ENCODE results near the gene OR5K1. TPM values are rescaled to one million over a fixed set of nuclear protein-coding genes. Genes with fewer than 3 reads are reported as not detected.

The OR5K1 gene
- total RNA-seq, 4 donors from 2014 or later, result not detected

- intact Hi-C loops (cut with DNase I), result no loop called here
- Histone ChIP-seq H3K27me3 (no peaks in the 10 kb centered on the region), H3K4me1 (no peaks in the 10 kb centered on the region), H3K4me3 (no peak overlapping the region), H3K9me3 (peaks cover 0 to 3% (median 0%) of the 10 kb centered on the region in 4 donors), H3K36me3 (no peaks in the 10 kb centered on the region), H3K27ac (replicated peaks in 1 of 4) (no peak overlapping the region)
- WGBS, result 79% methylated on average over 5 of the region's 5 CpGs
- no peak for TF ChIP-seq POLR2AphosphoS5 (IDR thresholded peaks at IDR 0.05)
- no peak for TF ChIP-seq POLR2A (IDR thresholded peaks at IDR 0.05; ENCODE audit: low read depth)
- no peak for TF ChIP-seq CTCF (IDR thresholded peaks at IDR 0.05)
- no peak for TF ChIP-seq EP300 (IDR thresholded peaks at IDR 0.05)
- no peak for DNase-seq (ENCODE audit: extremely low spot score)
These were observed 17.0 kb upstream of the OR5K1 start for GRCh38 chr3:98445949-98446406.

DNA sequence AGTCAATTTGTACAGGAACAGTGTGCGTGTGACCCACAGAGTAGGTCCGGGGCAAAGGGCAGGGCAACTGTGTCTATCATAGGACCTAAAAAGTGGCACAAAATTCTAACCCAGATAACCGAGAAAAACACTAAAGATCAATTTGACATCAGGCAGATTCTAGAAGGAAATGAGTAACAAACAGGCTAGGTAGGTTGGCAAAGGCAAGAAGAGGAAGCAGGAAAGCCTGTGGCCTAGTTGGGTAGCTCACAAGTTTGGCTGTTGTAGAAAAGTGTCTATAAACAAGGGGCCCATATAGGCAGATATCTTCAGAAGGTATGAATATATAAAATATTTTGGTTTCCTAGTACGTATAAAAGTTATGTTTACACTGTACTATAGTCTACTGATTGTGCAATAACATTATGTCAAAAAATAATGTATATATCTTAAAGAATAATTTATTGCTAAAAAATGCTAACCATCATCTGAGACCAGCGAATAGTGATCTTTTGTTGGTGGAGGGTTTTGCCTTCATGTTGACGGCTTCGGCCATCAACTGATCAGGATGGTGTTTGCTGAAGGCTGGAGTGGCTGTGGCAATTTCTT, 13.3 kb upstream of the OR5K1 start:
- H3K9me3 ChIP-seq, result peaks cover 0 to 3% (median 0%) of the 10 kb centered on the region in 4 donors
- no peaks in the 10 kb centered on the region for H3K36me3 ChIP-seq
- no peaks in the 10 kb centered on the region for H3K27me3 ChIP-seq
- TF ChIP-seq POLR2AphosphoS5 (IDR thresholded peaks at IDR 0.05) (no peak), CTCF (IDR thresholded peaks at IDR 0.05) (no peak), POLR2A (IDR thresholded peaks at IDR 0.05; ENCODE audit: low read depth) (no peak), EP300 (IDR thresholded peaks at IDR 0.05) (no peak)
- no peaks in the 10 kb centered on the region for H3K4me1 ChIP-seq
- H3K4me3 ChIP-seq, result no peak overlapping the region
- intact Hi-C loops (cut with DNase I), result no loop called here
- WGBS, result 91% methylated on average over 7 of the region's 7 CpGs
- DNase-seq (ENCODE audit: extremely low spot score), result no peak
- no peak overlapping the region for H3K27ac ChIP-seq (replicated peaks in 1 of 4)

DNA sequence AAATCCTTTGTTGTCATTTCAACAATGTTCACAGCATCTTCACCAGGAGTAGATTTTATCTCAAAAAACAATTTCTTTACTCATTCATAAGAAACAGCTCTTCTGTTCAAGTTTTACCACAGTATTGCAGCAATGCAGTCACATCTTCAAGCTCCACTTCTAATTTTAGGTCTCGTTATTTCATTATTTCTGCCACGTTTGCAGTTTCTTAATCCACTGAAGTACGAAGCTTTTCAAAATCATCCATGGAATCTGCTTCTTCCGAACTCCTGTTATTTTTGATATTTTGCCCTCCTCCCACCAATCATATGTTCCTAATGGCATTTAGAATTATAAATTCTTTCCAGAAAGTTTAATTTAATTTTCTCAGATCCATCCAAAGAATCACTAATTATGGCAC, 12.6 kb upstream of the OR5K1 start:
- TF ChIP-seq CTCF (IDR thresholded peaks at IDR 0.05) (no peak), POLR2AphosphoS5 (IDR thresholded peaks at IDR 0.05) (no peak), EP300 (IDR thresholded peaks at IDR 0.05) (no peak), POLR2A (IDR thresholded peaks at IDR 0.05; ENCODE audit: low read depth) (no peak)
- no peak overlapping the region for H3K27ac ChIP-seq (replicated peaks in 1 of 4)
- intact Hi-C loops (cut with DNase I), result no loop called here
- no peak overlapping the region for H3K4me3 ChIP-seq
- DNase-seq (ENCODE audit: extremely low spot score), result no peak
- no peaks in the 10 kb centered on the region for H3K36me3 ChIP-seq
- no peaks in the 10 kb centered on the region for H3K4me1 ChIP-seq
- WGBS, result 82% methylated on average over 4 of the region's 4 CpGs
- H3K27me3 ChIP-seq, result no peaks in the 10 kb centered on the region
- peaks cover 0 to 3% (median 0%) of the 10 kb centered on the region in 4 donors for H3K9me3 ChIP-seq

- H3K4me3 ChIP-seq, result no peak overlapping the region
- no peaks in the 10 kb centered on the region for H3K27me3 ChIP-seq
- intact Hi-C loops (cut with DNase I), result no loop called here
- H3K4me1 ChIP-seq, result no peaks in the 10 kb centered on the region
- no peaks in the 10 kb centered on the region for H3K36me3 ChIP-seq
- TF ChIP-seq CTCF (IDR thresholded peaks at IDR 0.05), result no peak
- TF ChIP-seq POLR2AphosphoS5 (IDR thresholded peaks at IDR 0.05), result no peak
- no peak for TF ChIP-seq POLR2A (IDR thresholded peaks at IDR 0.05; ENCODE audit: low read depth)
- TF ChIP-seq EP300 (IDR thresholded peaks at IDR 0.05), result no peak
- H3K27ac ChIP-seq (replicated peaks in 1 of 4), result no peak overlapping the region
- peaks cover 0 to 18% (median 1%) of the 10 kb centered on the region in 4 donors for H3K9me3 ChIP-seq
- no peak for DNase-seq (ENCODE audit: extremely low spot score)
These were observed 9.2 kb upstream of the OR5K1 start for GRCh38 chr3:98453827-98454226.

GRCh38 chr3:98454929-98455328, 8.1 kb upstream of the OR5K1 start:
- TF ChIP-seq EP300 (IDR thresholded peaks at IDR 0.05) (no peak), POLR2A (IDR thresholded peaks at IDR 0.05; ENCODE audit: low read depth) (no peak), CTCF (IDR thresholded peaks at IDR 0.05) (no peak), POLR2AphosphoS5 (IDR thresholded peaks at IDR 0.05) (no peak)
- peaks cover 0 to 20% (median 1%) of the 10 kb centered on the region in 4 donors for H3K9me3 ChIP-seq
- H3K4me1 ChIP-seq, result no peaks in the 10 kb centered on the region
- DNase-seq (ENCODE audit: extremely low spot score), result no peak
- 97% methylated on average over 1 of the region's 1 CpG for WGBS
- intact Hi-C loops (cut with DNase I), result no loop called here
- no peaks in the 10 kb centered on the region for H3K36me3 ChIP-seq
- H3K27me3 ChIP-seq, result no peaks in the 10 kb centered on the region
- no peak overlapping the region for H3K27ac ChIP-seq (replicated peaks in 1 of 4)
- H3K4me3 ChIP-seq, result no peak overlapping the region
